MM.1S (cell line): ENCODE measurements around the gene RSF1.

Experiments
- DNase-seq: peaks from one replicate; pipeline ENCODE4 v3.0.0-alpha.2; 2015
- H2AFZ ChIP-seq: fragments of 300-600 bp; sonication (generic); 2 replicates; pipeline ENCODE4 v1.6.0; 2016; ENCODE audit warnings: antibody characterized with exemption, low read length
- H3F3A ChIP-seq: fragments of 300-600 bp; sonication (generic); 2 replicates; pipeline ENCODE4 v1.6.1; 2016; ENCODE audit warnings: mild to moderate bottlenecking, antibody characterized with exemption, low read length, moderate library complexity, mixed read lengths; ENCODE audit not compliant: insufficient read depth
- H3K27ac ChIP-seq: fragments of 300-600 bp; sonication (generic); 2 replicates; pipeline ENCODE4 v1.5.1; 2016; ENCODE audit warnings: mild to moderate bottlenecking, low read length
- H3K27me3 ChIP-seq: fragments of 300-600 bp; sonication (generic); replicated peaks from 2 replicates; pipeline ENCODE4 v1.6.0; 2016; ENCODE audit warnings: low read length; ENCODE audit not compliant: insufficient read depth
- H3K36me3 ChIP-seq: fragments of 300-600 bp; sonication (generic); replicated peaks from 2 replicates; pipeline ENCODE4 v1.6.1; 2016; ENCODE audit warnings: mild to moderate bottlenecking, low read length, mixed read lengths; ENCODE audit not compliant: insufficient read depth
- H3K4me1 ChIP-seq: fragments of 300-600 bp; sonication (generic); 2 replicates; pipeline ENCODE4 v1.6.1; 2016; ENCODE audit warnings: low read length, mixed read lengths
- H3K4me2 ChIP-seq: fragments of 300-600 bp; sonication (generic); 2 replicates; pipeline ENCODE4 v1.6.0; 2016; ENCODE audit warnings: low read depth, low read length
- H3K4me3 ChIP-seq: fragments of 300-600 bp; sonication (generic); 2 replicates; pipeline ENCODE4 v1.5.1; 2016; ENCODE audit warnings: low read length, mixed read lengths
- H3K79me2 ChIP-seq: fragments of 300-600 bp; sonication (generic); 2 replicates; pipeline ENCODE4 v1.6.1; 2016; ENCODE audit warnings: mixed run types, low read length, mixed read lengths
- H3K9ac ChIP-seq: fragments of 300-600 bp; sonication (generic); 2 replicates; pipeline ENCODE4 v1.6.1; 2016; ENCODE audit warnings: low read length, mixed read lengths
- H3K9me2 ChIP-seq: fragments of 300-600 bp; sonication (generic); replicated peaks from 2 replicates; pipeline ENCODE4 v1.6.1; 2016; ENCODE audit warnings: mild to moderate bottlenecking, low read length, mixed read lengths; ENCODE audit not compliant: insufficient read depth
- H3K9me3 ChIP-seq: fragments of 300-600 bp; sonication (generic); replicated peaks from 2 replicates; pipeline ENCODE4 v1.6.1; 2016; ENCODE audit warnings: mild to moderate bottlenecking, low read length, mixed read lengths; ENCODE audit not compliant: insufficient read depth
- H4K20me1 ChIP-seq: fragments of 300-600 bp; sonication (generic); 2 replicates; pipeline ENCODE4 v1.6.1; 2016; ENCODE audit warnings: mild to moderate bottlenecking, low read length, moderate library complexity, mixed read lengths; ENCODE audit not compliant: insufficient read depth
- EZH2 ChIP-seq: fragments of 300-600 bp; sonication (generic); optimal IDR thresholded peaks from 2 replicates; pipeline ENCODE3; 2017; ENCODE audit warnings: low read depth, mild to moderate bottlenecking, antibody characterized with exemption, low read length, mixed read lengths
- EZH2phosphoT487 ChIP-seq: fragments of 300-600 bp; sonication (generic); IDR thresholded peaks from 2 replicates; pipeline ENCODE4 v1.6.1; 2018; ENCODE audit warnings: antibody characterized with exemption, low read length
- TF ChIP-seq, protein P1 (sequence below): fragments of 300-600 bp; sonication (generic); IDR thresholded peaks from 2 replicates; pipeline ENCODE4 v1.5.1; 2016; ENCODE audit warnings: antibody characterized with exemption, low read length, mixed read lengths

RSF1 gene

DNA sequence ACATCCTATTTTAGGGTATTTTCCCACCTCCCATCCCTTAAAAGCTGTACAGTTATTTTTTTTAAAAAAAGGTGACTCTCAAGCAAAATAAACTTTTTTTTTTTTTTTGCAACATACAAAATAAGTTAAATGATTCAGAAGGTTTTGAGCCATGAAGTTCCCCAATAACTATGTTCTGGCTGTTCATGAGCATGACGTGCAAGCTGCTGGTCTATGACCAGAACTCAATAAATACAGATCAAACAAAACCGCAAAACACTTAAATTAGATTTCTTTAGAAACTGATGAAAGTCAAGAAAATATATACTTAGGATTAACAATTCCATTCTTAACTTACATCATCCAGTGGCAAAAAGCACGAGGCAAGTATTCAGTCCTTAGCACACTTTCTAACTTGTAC lies 158.9 kb downstream of the RSF1 start:
- no peak for DNase-seq
- no peak overlapping the region for H3K4me2 ChIP-seq
- TF ChIP-seq, protein P1, sequence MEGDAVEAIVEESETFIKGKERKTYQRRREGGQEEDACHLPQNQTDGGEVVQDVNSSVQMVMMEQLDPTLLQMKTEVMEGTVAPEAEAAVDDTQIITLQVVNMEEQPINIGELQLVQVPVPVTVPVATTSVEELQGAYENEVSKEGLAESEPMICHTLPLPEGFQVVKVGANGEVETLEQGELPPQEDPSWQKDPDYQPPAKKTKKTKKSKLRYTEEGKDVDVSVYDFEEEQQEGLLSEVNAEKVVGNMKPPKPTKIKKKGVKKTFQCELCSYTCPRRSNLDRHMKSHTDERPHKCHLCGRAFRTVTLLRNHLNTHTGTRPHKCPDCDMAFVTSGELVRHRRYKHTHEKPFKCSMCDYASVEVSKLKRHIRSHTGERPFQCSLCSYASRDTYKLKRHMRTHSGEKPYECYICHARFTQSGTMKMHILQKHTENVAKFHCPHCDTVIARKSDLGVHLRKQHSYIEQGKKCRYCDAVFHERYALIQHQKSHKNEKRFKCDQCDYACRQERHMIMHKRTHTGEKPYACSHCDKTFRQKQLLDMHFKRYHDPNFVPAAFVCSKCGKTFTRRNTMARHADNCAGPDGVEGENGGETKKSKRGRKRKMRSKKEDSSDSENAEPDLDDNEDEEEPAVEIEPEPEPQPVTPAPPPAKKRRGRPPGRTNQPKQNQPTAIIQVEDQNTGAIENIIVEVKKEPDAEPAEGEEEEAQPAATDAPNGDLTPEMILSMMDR: no peak
- TF ChIP-seq EZH2 (no peak), EZH2phosphoT487 (no peak)
- no peaks in the 10 kb centered on the region for H3K9me3 ChIP-seq
- H3K36me3 ChIP-seq: no peaks in the 10 kb centered on the region; the same call in 1 of the 2 replicates
- no peaks in the 10 kb centered on the region for H3K4me1 ChIP-seq
- H3K9me2 ChIP-seq: no peaks in the 10 kb centered on the region
- H3F3A ChIP-seq: no peaks in the 10 kb centered on the region
- H3K79me2 ChIP-seq: no peaks in the 10 kb centered on the region
- H3K27me3 ChIP-seq: no peaks in the 10 kb centered on the region
- H2AFZ ChIP-seq: no peak overlapping the region
- no peak overlapping the region for H3K4me3 ChIP-seq
- no peak overlapping the region for H3K27ac ChIP-seq
- H4K20me1 ChIP-seq: no peaks in the 10 kb centered on the region; the same call in 1 of the 2 replicates
- no peak overlapping the region for H3K9ac ChIP-seq

DNA sequence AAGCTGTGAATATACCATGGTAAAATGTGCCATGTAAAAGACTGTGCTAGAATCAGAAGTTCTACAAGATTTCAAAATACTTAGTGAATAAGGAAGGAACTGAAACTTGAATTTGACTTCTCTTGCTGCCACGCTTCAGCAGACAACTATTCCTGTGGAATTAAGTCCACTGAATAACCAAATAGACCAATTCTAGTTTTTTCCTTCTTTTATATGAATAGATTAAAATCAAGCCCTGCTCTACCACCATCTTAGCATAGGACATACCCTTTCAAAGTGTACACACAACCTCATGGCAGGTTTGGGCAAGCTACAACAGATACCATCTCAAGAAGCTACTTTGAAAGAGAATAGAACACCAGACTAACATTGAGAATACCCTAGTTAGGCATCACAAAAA lies 159.6 kb downstream of the RSF1 start:
- Histone ChIP-seq H3K27me3 (no peaks in the 10 kb centered on the region), H4K20me1 (no peaks in the 10 kb centered on the region; the same call in 1 of the 2 replicates), H3K4me3 (no peak overlapping the region), H3K4me2 (no peak overlapping the region), H3K9me3 (no peaks in the 10 kb centered on the region), H3K4me1 (no peaks in the 10 kb centered on the region), H3K27ac (no peak overlapping the region), H2AFZ (no peak overlapping the region), H3K36me3 (no peaks in the 10 kb centered on the region), H3F3A (no peaks in the 10 kb centered on the region), H3K79me2 (no peaks in the 10 kb centered on the region), H3K9me2 (no peaks in the 10 kb centered on the region), H3K9ac (no peak overlapping the region)
- TF ChIP-seq, protein P1: no peak
- TF ChIP-seq EZH2 (no peak), EZH2phosphoT487 (no peak)
- DNase-seq: no peak

DNA sequence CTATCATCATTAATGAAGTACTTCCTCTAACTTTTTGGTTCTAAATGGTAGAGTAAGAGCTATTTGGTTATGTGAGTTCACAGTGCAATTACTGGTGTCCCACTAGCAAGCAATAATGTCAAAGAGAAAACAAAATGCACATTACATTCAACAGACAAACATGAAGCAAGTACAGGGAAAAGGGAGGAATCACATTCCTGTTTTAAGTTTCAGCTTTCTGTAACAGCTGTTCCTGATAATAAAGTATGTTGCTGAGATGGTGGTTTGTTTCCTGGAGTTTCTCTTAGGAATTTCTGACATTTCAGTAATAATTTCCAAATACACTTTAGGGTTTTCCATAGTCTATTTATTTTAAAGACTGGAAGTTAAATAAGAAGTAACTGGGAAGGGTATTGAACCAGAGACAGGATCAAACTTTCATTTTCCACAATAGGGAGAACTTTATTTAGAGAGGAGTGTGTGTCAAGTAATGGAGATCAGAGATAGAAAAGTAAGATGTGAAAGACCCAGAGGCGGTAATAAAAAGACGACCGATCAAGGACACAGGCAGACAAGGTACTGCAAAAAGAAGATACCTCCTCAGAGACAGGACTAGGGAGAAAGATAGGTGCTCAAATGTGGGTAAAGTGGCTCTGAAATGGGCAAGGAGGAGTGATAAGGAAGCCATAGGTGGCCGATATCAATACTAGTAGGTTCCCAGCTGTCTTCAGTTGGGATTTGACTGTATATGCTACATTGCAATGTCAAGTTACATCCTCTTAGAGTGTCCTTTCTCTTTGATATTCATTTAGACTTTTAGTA lies 162.1 kb downstream of the RSF1 start:
- Histone ChIP-seq H3K9ac (no peak overlapping the region), H4K20me1 (no peaks in the 10 kb centered on the region), H3K9me3 (no peaks in the 10 kb centered on the region), H3K4me3 (no peak overlapping the region), H3K4me1 (no peaks in the 10 kb centered on the region), H2AFZ (no peak overlapping the region), H3K27ac (no peak overlapping the region), H3K79me2 (no peaks in the 10 kb centered on the region), H3F3A (no peaks in the 10 kb centered on the region), H3K36me3 (no peaks in the 10 kb centered on the region), H3K27me3 (no peaks in the 10 kb centered on the region), H3K4me2 (no peak overlapping the region), H3K9me2 (no peaks in the 10 kb centered on the region)
- TF ChIP-seq EZH2phosphoT487: no peak
- TF ChIP-seq EZH2: no peak
- TF ChIP-seq, protein P1: no peak
- no peak for DNase-seq
